ENCODE results near the gene EIF4E2.

GRCh38 chr2:232551776-232552175, 1.3 kb downstream of the EIF4E2 start:
- TF ChIP-seq EZH2 (IDR thresholded peaks at IDR 0.05) (no peak), FOXP2 (optimal IDR thresholded peaks at IDR 0.05; ENCODE audit: control extremely low read depth, extremely low read length, insufficient read depth) (no peak), POLR2AphosphoS5 (IDR thresholded peaks at IDR 0.05; ENCODE audit: borderline replicate concordance, low read depth, low read length) (no peak)

All from SK-N-MC (cell line).